HepG2 (cell line): ENCODE results near the gene PUS7. TPM values are rescaled to one million over a fixed set of nuclear protein-coding genes. Genes with fewer than 3 reads are reported as not detected.

Source experiments
- CAMTA2 ChIP-seq: sonication (generic); formaldehyde crosslinking; IDR thresholded peaks from 2 replicates; pipeline ENCODE4 v1.4.0; 2020; ENCODE audit warnings: mild to moderate bottlenecking, missing genetic modification reagents, borderline replicate concordance
- CTCF ChIP-seq: sonication (generic); formaldehyde crosslinking; IDR thresholded peaks from 2 replicates; pipeline ENCODE4 v1.5.0; 2020; ENCODE audit warnings: mild to moderate bottlenecking, missing genetic modification reagents, moderate library complexity
- HINFP ChIP-seq: sonication (generic); formaldehyde crosslinking; IDR thresholded peaks from 2 replicates; pipeline ENCODE4 v1.4.0; 2020; ENCODE audit warnings: low read depth, mild to moderate bottlenecking, missing genetic modification reagents
- NCOA5 ChIP-seq: sonication (generic); formaldehyde crosslinking; IDR thresholded peaks from 2 replicates; pipeline ENCODE4 v1.4.0; 2020; ENCODE audit warnings: missing genetic modification reagents
- SIN3A ChIP-seq: IDR thresholded peaks from 2 replicates; pipeline ENCODE4 v1.6.1; 2011; ENCODE audit warnings: low read depth, mild to moderate bottlenecking, control low read depth, low read length, borderline replicate concordance
- SIN3B ChIP-seq: fragments of 150-350 bp; IDR thresholded peaks from 2 replicates; pipeline ENCODE4 v1.6.1; 2014; ENCODE audit warnings: low read length
- TBP ChIP-seq: sonication (generic); formaldehyde crosslinking; IDR thresholded peaks from 2 replicates; pipeline ENCODE4 v1.5.0; 2020; ENCODE audit warnings: missing genetic modification reagents
- ZNF142 ChIP-seq: sonication (generic); formaldehyde crosslinking; IDR thresholded peaks from 2 replicates; pipeline ENCODE4 v1.4.0; 2020; ENCODE audit warnings: missing genetic modification reagents
- ZNF513 ChIP-seq: sonication (generic); formaldehyde crosslinking; conservative IDR thresholded peaks from 2 replicates; pipeline ENCODE4 v1.5.0; 2020; ENCODE audit warnings: missing genetic modification reagents
- ZNF564 ChIP-seq: sonication (generic); formaldehyde crosslinking; IDR thresholded peaks from 2 replicates; pipeline ENCODE4 v1.8.1; 2023; ENCODE audit warnings: mild to moderate bottlenecking, missing genetic modification reagents
- ZNF687 ChIP-seq: sonication (generic); formaldehyde crosslinking; IDR thresholded peaks from 2 replicates; pipeline ENCODE4 v1.5.1; 2020; ENCODE audit warnings: mild to moderate bottlenecking, missing genetic modification reagents, moderate library complexity
- ZNF746 ChIP-seq: sonication (generic); formaldehyde crosslinking; IDR thresholded peaks from 2 replicates; pipeline ENCODE4 v1.8.0; 2022; ENCODE audit warnings: mild to moderate bottlenecking, missing genetic modification reagents
- polyA plus RNA-seq, 8 experiments: library from polyadenylated mRNA; depleted of rRNA in 3 of 8; stranded (reverse) in 7 of 8; unstranded in 1 of 8; fragments of >200 nt; fragmentation: Illumina TruSeq in 4 of 8; extraction: Trizol in 4 of 8; gene quantifications; 2 replicates each; pipeline versions ENCODE4 v1.2.1 to v1.2.3, GENCODE V29; 2011 to 2016; ENCODE audit warnings: low read depth in 4 of 8, missing spikeins in 1 of 8, mixed read lengths in 1 of 8; ENCODE audit not compliant: insufficient read depth in 1 of 8
- total RNA-seq, 5 experiments: library from RNA; depleted of rRNA; stranded (reverse); fragments of >200 nt; fragmentation: Illumina TruSeq; extraction: Trizol; gene quantifications; 2 replicates each; pipeline ENCODE4 v1.2.3, GENCODE V29; 2016; ENCODE audit warnings: low read depth in 1 of 5

Gene PUS7
- total and polyA plus RNA-seq, 2 of the 13 experiments (the other 11 are each of a cell fraction or from before 2014, with no cell fraction given): 14.4 to 41.2 TPM

GRCh38 chr7:105521717-105522463 is at the start of gene PUS7 (continued):
- TF ChIP-seq CAMTA2 (CRISPR knock-in tag) (no peak), SIN3B (no peak), ZNF746 (CRISPR knock-in tag) (no peak), HINFP (0 out of 2 replicates have a peak, but pooled peaks have one; percentile 14), NCOA5 (no peak), ZNF687 (CRISPR knock-in tag) (peak; percentile 86), ZNF513 (CRISPR knock-in tag) (no peak), ZNF142 (peak; percentile 89), SIN3A (peak; percentile 80; the same call in 1 of the 2 replicates), TBP (0 out of 2 replicates have a peak, but pooled peaks have one; percentile 39), ZNF564 (CRISPR knock-in tag) (peak; percentile 13; the same call in 1 of the 2 replicates), CTCF (CRISPR knock-in tag) (peak; percentile 15; the same call in 1 of the 2 replicates)
